ENCODE data around the gene LMBR1. TPM values are rescaled to one million over a fixed set of nuclear protein-coding genes. Genes with fewer than 3 reads are reported as not detected.

LMBR1 gene
- total and polyA plus RNA-seq, 2 donors (not counting 1 experiment from before 2014, with no cell fraction given), result 30.8 to 41.6 TPM

DNA sequence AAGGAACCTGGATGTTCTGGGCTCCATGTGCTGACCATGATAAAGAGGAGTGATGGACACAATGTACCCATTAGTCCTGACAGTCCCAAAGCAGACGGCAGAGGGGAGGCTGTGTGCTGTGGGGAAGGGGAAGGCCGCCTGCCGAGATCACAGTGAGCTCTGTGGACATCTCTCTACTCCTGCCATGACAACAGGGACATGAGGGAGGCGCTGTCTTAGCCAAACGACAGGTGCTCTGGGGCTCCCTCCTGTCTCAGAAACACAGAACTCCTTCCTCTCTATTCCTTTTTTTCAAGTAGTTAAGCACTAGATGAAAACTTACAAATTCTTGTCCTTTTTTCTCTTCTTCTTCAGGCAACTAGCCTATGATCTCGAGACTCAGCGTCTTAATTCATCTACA is 139.4 kb downstream of the LMBR1 start:
- DNase-seq (ENCODE audit: low read depth in 2 of 2), result no peak
- H3K4me1 ChIP-seq (ENCODE audit: control insufficient read depth, extremely low read depth, insufficient read depth, low read length), result peaks cover 2% of the 10 kb centered on the region

DNA sequence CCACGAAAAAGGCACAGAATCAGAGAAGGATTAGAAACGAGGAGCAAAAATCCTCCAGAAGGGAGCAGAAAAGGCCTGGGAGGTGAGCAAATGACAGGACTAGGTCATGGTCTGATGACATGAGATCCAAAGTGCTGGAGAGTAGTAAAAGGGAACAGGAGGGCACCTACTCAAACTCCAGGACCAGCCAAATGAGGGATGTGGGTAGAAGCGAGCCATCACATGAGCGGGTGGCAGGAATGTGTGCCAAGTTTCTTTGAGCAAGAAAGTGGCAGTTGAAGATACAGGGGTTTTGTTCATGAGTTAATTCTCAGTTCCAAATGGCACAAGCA is 139.8 kb downstream of the LMBR1 start:
- Histone ChIP-seq H3K36me3 (ENCODE audit: control insufficient read depth, insufficient read depth, low read length) (no peaks in the 10 kb centered on the region), H3K4me2 (ENCODE audit: extremely low read depth, insufficient read depth, low read length) (no peak overlapping the region), H3K9me3 (ENCODE audit: control insufficient read depth, insufficient read depth, low read depth, low read length) (no peaks in the 10 kb centered on the region), H3K4me3 (replicated peaks in 1 of 4; ENCODE audit: control extremely low read depth in 1 of 4, insufficient read depth in 1 of 4, low read depth in 3 of 4, low read length in 4 of 4) (no peak overlapping the region), H3K9ac (ENCODE audit: insufficient read depth, low read length) (no peak overlapping the region), H3K27me3 (ENCODE audit: control insufficient read depth, insufficient read depth, low read length) (no peaks in the 10 kb centered on the region), H3K27ac (ENCODE audit: insufficient read depth, low read length) (no peak overlapping the region), H3K79me2 (ENCODE audit: control insufficient read depth, insufficient read depth, low read length) (no peaks in the 10 kb centered on the region), H2AFZ (ENCODE audit: low read length) (no peak overlapping the region), H4K20me1 (ENCODE audit: control insufficient read depth, extremely low read depth, insufficient read depth, low read length) (no peaks in the 10 kb centered on the region), H3K4me1 (ENCODE audit: control insufficient read depth, extremely low read depth, insufficient read depth, low read length) (peaks cover 2% of the 10 kb centered on the region)
- TF ChIP-seq EZH2 (IDR thresholded peaks at IDR 0.05; ENCODE audit: low read length, missing control alignments), result no peak
- TF ChIP-seq, protein P1, sequence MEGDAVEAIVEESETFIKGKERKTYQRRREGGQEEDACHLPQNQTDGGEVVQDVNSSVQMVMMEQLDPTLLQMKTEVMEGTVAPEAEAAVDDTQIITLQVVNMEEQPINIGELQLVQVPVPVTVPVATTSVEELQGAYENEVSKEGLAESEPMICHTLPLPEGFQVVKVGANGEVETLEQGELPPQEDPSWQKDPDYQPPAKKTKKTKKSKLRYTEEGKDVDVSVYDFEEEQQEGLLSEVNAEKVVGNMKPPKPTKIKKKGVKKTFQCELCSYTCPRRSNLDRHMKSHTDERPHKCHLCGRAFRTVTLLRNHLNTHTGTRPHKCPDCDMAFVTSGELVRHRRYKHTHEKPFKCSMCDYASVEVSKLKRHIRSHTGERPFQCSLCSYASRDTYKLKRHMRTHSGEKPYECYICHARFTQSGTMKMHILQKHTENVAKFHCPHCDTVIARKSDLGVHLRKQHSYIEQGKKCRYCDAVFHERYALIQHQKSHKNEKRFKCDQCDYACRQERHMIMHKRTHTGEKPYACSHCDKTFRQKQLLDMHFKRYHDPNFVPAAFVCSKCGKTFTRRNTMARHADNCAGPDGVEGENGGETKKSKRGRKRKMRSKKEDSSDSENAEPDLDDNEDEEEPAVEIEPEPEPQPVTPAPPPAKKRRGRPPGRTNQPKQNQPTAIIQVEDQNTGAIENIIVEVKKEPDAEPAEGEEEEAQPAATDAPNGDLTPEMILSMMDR (conservative IDR thresholded peaks at IDR 0.05 in 1 of 2, IDR thresholded peaks at IDR 0.05 in 1 of 2; ENCODE audit: low read depth in 1 of 2, low read length in 2 of 2), result no peak
- no peak for DNase-seq (ENCODE audit: low read depth in 2 of 2)

More for the DNA sequence above, 139.4 kb downstream of the LMBR1 start:
- H3K9ac ChIP-seq (ENCODE audit: insufficient read depth, low read length), result no peak overlapping the region
- no peak overlapping the region for H3K4me3 ChIP-seq (replicated peaks in 1 of 4; ENCODE audit: control extremely low read depth in 1 of 4, insufficient read depth in 1 of 4, low read depth in 3 of 4, low read length in 4 of 4)
- H3K27me3 ChIP-seq (ENCODE audit: control insufficient read depth, insufficient read depth, low read length), result no peaks in the 10 kb centered on the region
- H2AFZ ChIP-seq (ENCODE audit: low read length), result no peak overlapping the region
- TF ChIP-seq EZH2 (IDR thresholded peaks at IDR 0.05; ENCODE audit: low read length, missing control alignments), result no peak
- TF ChIP-seq, protein P1 (conservative IDR thresholded peaks at IDR 0.05 in 1 of 2, IDR thresholded peaks at IDR 0.05 in 1 of 2; ENCODE audit: low read depth in 1 of 2, low read length in 2 of 2), result no peak
- no peaks in the 10 kb centered on the region for H3K9me3 ChIP-seq (ENCODE audit: control insufficient read depth, insufficient read depth, low read depth, low read length)
- H3K79me2 ChIP-seq (ENCODE audit: control insufficient read depth, insufficient read depth, low read length), result no peaks in the 10 kb centered on the region
- no peak overlapping the region for H3K4me2 ChIP-seq (ENCODE audit: extremely low read depth, insufficient read depth, low read length)
- no peaks in the 10 kb centered on the region for H3K36me3 ChIP-seq (ENCODE audit: control insufficient read depth, insufficient read depth, low read length)
- no peaks in the 10 kb centered on the region for H4K20me1 ChIP-seq (ENCODE audit: control insufficient read depth, extremely low read depth, insufficient read depth, low read length)
- H3K27ac ChIP-seq (ENCODE audit: insufficient read depth, low read length), result no peak overlapping the region

DNA sequence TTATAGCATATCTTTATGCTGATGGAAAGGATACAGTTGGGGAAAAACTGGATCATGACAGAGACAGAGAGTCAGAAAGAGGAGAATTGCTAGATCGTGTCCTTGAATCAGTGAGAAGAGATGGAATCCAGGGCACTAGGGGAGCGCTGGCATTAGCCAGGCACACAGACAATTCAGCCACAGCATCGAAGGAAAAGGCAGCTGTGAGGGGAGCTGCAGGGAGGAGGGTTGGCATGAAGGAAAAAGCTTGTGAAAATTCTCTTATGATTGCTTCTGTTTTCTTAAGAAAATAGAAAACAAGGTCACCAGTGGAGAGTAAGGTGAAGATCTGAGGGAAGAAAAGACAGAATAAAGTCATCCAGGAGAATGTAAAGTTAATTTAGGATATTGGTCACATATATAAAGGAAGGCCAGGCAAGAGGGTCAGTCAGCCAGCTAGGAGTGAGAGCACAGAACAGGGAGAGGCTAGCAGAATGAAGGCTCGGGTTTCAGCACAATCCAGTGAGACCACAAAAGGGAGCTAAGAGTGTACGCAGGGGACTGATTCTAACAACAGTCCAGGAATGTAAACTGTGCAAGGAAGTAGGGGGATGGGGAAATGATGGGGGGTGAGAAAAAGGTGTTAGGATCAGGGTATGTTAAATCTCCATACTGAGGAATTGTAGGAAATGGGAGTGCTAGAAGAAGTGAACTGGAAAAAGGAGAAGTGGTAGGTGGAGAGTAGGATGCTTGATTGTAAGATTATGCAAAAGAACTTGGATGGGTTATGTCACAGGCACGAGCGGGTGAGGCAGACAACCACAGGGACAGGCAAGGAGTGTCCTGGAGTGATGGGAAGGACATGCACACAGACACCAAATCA is 140.4 kb downstream of the LMBR1 start:
- Histone ChIP-seq H2AFZ (ENCODE audit: low read length) (no peak overlapping the region), H3K4me1 (ENCODE audit: control insufficient read depth, extremely low read depth, insufficient read depth, low read length) (peaks cover 2% of the 10 kb centered on the region), H3K79me2 (ENCODE audit: control insufficient read depth, insufficient read depth, low read length) (no peaks in the 10 kb centered on the region), H3K27ac (ENCODE audit: insufficient read depth, low read length) (no peak overlapping the region), H3K9me3 (ENCODE audit: control insufficient read depth, insufficient read depth, low read depth, low read length) (no peaks in the 10 kb centered on the region), H3K4me3 (replicated peaks in 1 of 4; ENCODE audit: control extremely low read depth in 1 of 4, insufficient read depth in 1 of 4, low read depth in 3 of 4, low read length in 4 of 4) (no peak overlapping the region), H3K27me3 (ENCODE audit: control insufficient read depth, insufficient read depth, low read length) (no peaks in the 10 kb centered on the region), H3K36me3 (ENCODE audit: control insufficient read depth, insufficient read depth, low read length) (no peaks in the 10 kb centered on the region), H3K9ac (ENCODE audit: insufficient read depth, low read length) (no peak overlapping the region), H4K20me1 (ENCODE audit: control insufficient read depth, extremely low read depth, insufficient read depth, low read length) (no peaks in the 10 kb centered on the region), H3K4me2 (ENCODE audit: extremely low read depth, insufficient read depth, low read length) (no peak overlapping the region)
- TF ChIP-seq, protein P1 (conservative IDR thresholded peaks at IDR 0.05 in 1 of 2, IDR thresholded peaks at IDR 0.05 in 1 of 2; ENCODE audit: low read depth in 1 of 2, low read length in 2 of 2), result no peak
- TF ChIP-seq EZH2 (IDR thresholded peaks at IDR 0.05; ENCODE audit: low read length, missing control alignments), result no peak
- peak; percentile 63 to 79 for DNase-seq (ENCODE audit: low read depth in 2 of 2)

All from fibroblast of lung (primary cell).